Gastrocnemius medialis (tissue), 4 donors: ENCODE measurements around the gene ECHDC3. TPM values are rescaled to one million over a fixed set of nuclear protein-coding genes. Genes with fewer than 3 reads are reported as not detected.

Source experiments
- ATAC-seq, 2 donors: fragments of 150-250 bp; one replicate each; pipeline ENCODE4 v1.9.1; 2016
- DNase-seq, 2 donors: peaks; one replicate each; pipeline ENCODE4 v3.0.0-alpha.2; 2019
- H3K27ac ChIP-seq, 4 donors: fragments of 200-600 bp; sonication (generic); 1 replicate in 1 of 4; 2 replicates in 3 of 4; pipeline ENCODE4 v1.5.1; 2016 to 2018; ENCODE audit warnings: mild to moderate bottlenecking in 2 of 4, moderate library complexity in 1 of 4
- H3K27me3 ChIP-seq, 3 donors: fragments of 200-600 bp; sonication (generic) in 2 of 3; 1 replicate in 1 of 3; 2 replicates in 2 of 3; pipeline versions ENCODE4 v1.5.1 to v1.6.0; 2016 to 2019; ENCODE audit warnings: mild to moderate bottlenecking in 1 of 3, moderate library complexity in 1 of 3
- H3K36me3 ChIP-seq, 2 donors: fragments of 200-600 bp; sonication (generic) in 1 of 2; one replicate each; pipeline ENCODE4 v1.5.1; 2017 to 2018
- H3K4me1 ChIP-seq, 2 donors: fragments of 200-600 bp; sonication (generic) in 1 of 2; one replicate each; pipeline ENCODE4 v1.5.1; 2016 to 2017; ENCODE audit warnings: mild to moderate bottlenecking in 2 of 2
- H3K4me3 ChIP-seq, 4 donors: fragments of 200-600 bp; sonication (generic) in 3 of 4; 1 replicate in 1 of 4; 2 replicates in 3 of 4; pipeline ENCODE4 v1.5.1; 2016 to 2019; ENCODE audit warnings: mild to moderate bottlenecking in 2 of 4
- H3K9me3 ChIP-seq, 3 donors: fragments of 200-600 bp; sonication (generic) in 2 of 3; 1 replicate in 1 of 3; 2 replicates in 2 of 3; pipeline ENCODE4 v1.5.1; 2016 to 2019
- POLR2A ChIP-seq, 2 donors: fragments of 450-650 bp; IDR thresholded peaks; one replicate each; pipeline ENCODE4 v1.6.1; 2017; ENCODE audit warnings: antibody characterized with exemption in 2 of 2, mild to moderate bottlenecking in 2 of 2, moderate library complexity in 2 of 2
- in situ Hi-C, 4 donors: fragments of 200-750 bp; cut with MboI; loops; one replicate each; pipeline versions ENCODE4 v1.15.0 to v1.8.0; 2017; ENCODE audit warnings: low sequenced_read_pairs in 4 of 4
- intact Hi-C: fragments of 100-400 bp; cut with DNase I; formaldehyde crosslinking; loops from one replicate; pipeline ENCODE4 v1.15.1; 2023; ENCODE audit warnings: low total_unique reads
- total RNA-seq, 4 donors: library from RNA; depleted of rRNA; stranded (reverse); fragments of >200 nt; gene quantifications; one replicate each; pipeline versions ENCODE4 v1.1.0 to v1.2.3, GENCODE V29; 2016
- TF ChIP-seq, protein P1 (sequence below), 5 experiments: fragments of 450-650 bp in 3 of 5; fragments of 200-600 bp in 2 of 5; sonication (generic) in 2 of 5; IDR thresholded peaks in 4 of 5; conservative IDR thresholded peaks in 1 of 5; 1 replicate in 4 of 5; 2 replicates in 1 of 5; pipeline ENCODE4 v1.5.1; 2016 to 2019; ENCODE audit warnings: antibody characterized with exemption in 5 of 5, mild to moderate bottlenecking in 3 of 5, moderate library complexity in 3 of 5

ECHDC3 gene
- total RNA-seq, 4 donors from 2014 or later = 465 to 605 (median 490) TPM

DNA sequence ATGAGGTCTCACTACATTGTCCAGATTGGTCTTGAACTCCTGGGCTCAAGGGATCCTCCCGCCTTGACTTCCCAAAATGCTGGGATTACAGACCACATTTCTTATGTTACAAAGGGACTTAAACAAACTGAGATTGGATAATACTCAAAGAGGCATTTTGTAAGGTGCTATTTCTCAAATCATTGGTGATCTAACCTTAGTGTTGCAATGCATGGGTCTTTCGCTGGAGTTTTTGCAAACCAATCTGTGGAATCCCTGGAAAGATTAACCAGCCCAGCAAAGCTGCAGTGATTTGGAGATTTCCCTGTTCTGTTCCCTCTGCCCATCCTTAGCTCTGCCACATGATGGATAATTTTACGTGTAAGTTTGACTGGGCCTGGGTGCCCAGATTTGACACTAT is 20.4 kb upstream of the ECHDC3 start:
- ATAC-seq (no peak), DNase-seq (no peak)
- H3K4me1 ChIP-seq = no peaks in the 10 kb centered on the region
- TF ChIP-seq, protein P1, sequence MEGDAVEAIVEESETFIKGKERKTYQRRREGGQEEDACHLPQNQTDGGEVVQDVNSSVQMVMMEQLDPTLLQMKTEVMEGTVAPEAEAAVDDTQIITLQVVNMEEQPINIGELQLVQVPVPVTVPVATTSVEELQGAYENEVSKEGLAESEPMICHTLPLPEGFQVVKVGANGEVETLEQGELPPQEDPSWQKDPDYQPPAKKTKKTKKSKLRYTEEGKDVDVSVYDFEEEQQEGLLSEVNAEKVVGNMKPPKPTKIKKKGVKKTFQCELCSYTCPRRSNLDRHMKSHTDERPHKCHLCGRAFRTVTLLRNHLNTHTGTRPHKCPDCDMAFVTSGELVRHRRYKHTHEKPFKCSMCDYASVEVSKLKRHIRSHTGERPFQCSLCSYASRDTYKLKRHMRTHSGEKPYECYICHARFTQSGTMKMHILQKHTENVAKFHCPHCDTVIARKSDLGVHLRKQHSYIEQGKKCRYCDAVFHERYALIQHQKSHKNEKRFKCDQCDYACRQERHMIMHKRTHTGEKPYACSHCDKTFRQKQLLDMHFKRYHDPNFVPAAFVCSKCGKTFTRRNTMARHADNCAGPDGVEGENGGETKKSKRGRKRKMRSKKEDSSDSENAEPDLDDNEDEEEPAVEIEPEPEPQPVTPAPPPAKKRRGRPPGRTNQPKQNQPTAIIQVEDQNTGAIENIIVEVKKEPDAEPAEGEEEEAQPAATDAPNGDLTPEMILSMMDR (IDR thresholded peaks at IDR 0.05 in 4 of 5, conservative IDR thresholded peaks at IDR 0.05 in 1 of 5) = no peak
- no peak for TF ChIP-seq POLR2A (IDR thresholded peaks at IDR 0.05)
- no peak overlapping the region for H3K27ac ChIP-seq
- in situ Hi-C loops (loop anchor here in 1 of 4 donors (10.0 kb wide), 1 partner anchor 207 kb away; no protein-coding TSS in a partner anchor), intact Hi-C loops (no loop called here)
- H3K9me3 ChIP-seq = no peaks in the 10 kb centered on the region
- H3K36me3 ChIP-seq = no peaks in the 10 kb centered on the region
- no peaks in the 10 kb centered on the region for H3K27me3 ChIP-seq
- no peak overlapping the region for H3K4me3 ChIP-seq

DNA sequence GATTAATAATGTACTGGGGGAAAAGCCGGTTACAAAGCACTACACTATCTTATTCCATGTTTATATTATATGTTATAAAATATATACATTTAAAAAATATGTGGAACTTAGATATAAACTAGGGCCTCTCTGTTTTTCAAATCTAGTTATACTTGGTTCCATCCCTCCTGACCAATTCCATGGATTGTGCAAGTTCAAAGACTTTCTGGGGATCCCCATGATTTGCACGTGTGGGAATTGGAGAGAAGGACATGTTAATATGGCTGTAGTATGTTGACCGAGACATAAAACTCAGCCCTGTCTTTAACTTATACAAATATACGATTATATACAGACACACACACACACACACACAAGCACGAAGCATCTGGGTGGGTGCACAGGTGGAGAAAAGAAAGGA is 18.8 kb upstream of the ECHDC3 start:
- in situ Hi-C loops = loop anchor here in 1 of 4 donors (10.0 kb wide), 1 partner anchor 209 kb away; no protein-coding TSS in a partner anchor
- no peak for ATAC-seq
- Histone ChIP-seq H3K9me3 (no peaks in the 10 kb centered on the region), H3K4me1 (no peaks in the 10 kb centered on the region), H3K27me3 (no peaks in the 10 kb centered on the region), H3K36me3 (no peaks in the 10 kb centered on the region), H3K27ac (no peak overlapping the region), H3K4me3 (no peak overlapping the region)
- TF ChIP-seq, protein P1 (IDR thresholded peaks at IDR 0.05 in 4 of 5, conservative IDR thresholded peaks at IDR 0.05 in 1 of 5) = no peak
- TF ChIP-seq POLR2A (IDR thresholded peaks at IDR 0.05) = no peak
- no peak for DNase-seq
- intact Hi-C loops = no loop called here

DNA sequence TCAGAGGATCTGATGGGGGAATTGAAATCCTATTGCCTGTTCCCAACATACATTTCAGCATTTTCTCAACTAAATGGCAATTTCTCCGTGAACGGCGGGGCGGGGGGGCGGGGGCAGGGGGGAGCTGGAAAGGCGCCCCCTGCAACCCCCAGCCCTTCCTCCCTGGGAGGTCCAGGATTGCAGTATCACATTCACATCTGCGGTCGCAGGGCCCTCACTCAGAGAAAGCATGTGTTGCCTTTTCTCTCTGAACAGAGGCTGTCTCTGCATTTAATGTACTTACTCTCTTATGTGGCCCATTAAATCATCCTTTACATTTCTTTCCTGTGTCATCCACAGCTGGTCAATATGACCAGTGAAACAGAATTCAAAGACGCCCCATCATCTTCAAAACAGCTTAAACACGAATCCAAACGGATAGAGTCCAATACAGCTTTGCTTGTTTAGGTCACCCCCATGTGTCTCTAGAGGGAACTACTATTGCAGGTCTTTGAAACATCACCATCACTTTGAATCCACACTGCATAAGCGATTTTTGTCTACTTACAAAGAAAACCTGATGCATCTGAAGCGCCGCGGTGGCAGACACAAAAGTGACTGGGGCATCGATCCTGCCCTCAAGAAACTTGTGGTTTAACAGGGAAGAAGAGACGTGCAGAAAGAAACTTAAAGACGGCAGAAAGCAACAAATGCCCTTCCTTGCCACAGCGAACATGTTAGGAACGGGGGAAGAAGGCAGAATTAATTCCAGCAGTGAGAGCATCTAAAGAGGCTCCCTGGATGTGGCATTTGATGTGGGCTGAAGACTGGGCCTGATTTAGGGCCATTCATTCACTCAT is 17.0 kb upstream of the ECHDC3 start:
- H3K4me1 ChIP-seq = no peaks in the 10 kb centered on the region
- in situ Hi-C loops (loop anchor here in 1 of 4 donors (10.0 kb wide), 1 partner anchor 210 kb away; no protein-coding TSS in a partner anchor), intact Hi-C loops (no loop called here)
- no peaks in the 10 kb centered on the region for H3K27me3 ChIP-seq
- no peaks in the 10 kb centered on the region for H3K36me3 ChIP-seq
- H3K9me3 ChIP-seq = no peaks in the 10 kb centered on the region
- no peak overlapping the region for H3K4me3 ChIP-seq
- no peak for DNase-seq
- H3K27ac ChIP-seq = no peak overlapping the region
- TF ChIP-seq, protein P1 (IDR thresholded peaks at IDR 0.05 in 4 of 5, conservative IDR thresholded peaks at IDR 0.05 in 1 of 5) = peak in 3 of 5 experiments; percentile 33 to 49 (median 33)
- no peak for TF ChIP-seq POLR2A (IDR thresholded peaks at IDR 0.05)
- ATAC-seq = no peak

DNA sequence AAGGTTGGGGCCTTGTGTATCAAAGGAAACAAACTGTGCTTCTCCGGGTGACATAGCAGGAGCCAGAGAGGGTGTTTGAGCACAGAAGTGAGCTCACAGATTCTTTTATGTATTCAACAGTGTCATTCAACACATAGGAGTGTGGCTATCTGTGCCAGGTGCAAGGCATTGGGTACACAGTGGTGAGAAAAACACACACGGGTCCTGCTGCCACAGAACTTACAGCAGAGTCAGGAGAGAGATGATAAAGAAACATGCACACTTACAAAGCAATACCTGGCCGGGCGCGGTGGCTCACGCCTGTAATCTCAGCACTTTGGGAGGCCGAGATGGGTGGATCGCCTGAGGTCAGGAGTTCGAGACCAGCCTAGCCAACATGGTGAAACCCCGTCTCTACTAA is 16.3 kb upstream of the ECHDC3 start:
- DNase-seq = no peak
- intact Hi-C loops (no loop called here), in situ Hi-C loops (loop anchor here in 1 of 4 donors (10.0 kb wide), 1 partner anchor 211 kb away; no protein-coding TSS in a partner anchor)
- Histone ChIP-seq H3K4me3 (no peak overlapping the region), H3K27ac (no peak overlapping the region), H3K9me3 (no peaks in the 10 kb centered on the region), H3K4me1 (no peaks in the 10 kb centered on the region), H3K27me3 (no peaks in the 10 kb centered on the region), H3K36me3 (no peaks in the 10 kb centered on the region)
- no peak for ATAC-seq
- TF ChIP-seq, protein P1 (IDR thresholded peaks at IDR 0.05 in 4 of 5, conservative IDR thresholded peaks at IDR 0.05 in 1 of 5) = no peak
- no peak for TF ChIP-seq POLR2A (IDR thresholded peaks at IDR 0.05)
